OCI-LY3 (cell line): ENCODE data around the gene ERF.
A peak's percentile ranks its signal among the peaks of the same experiment; 100 is the strongest.

Source experiments
- H2AFZ ChIP-seq: fragments of 200-600, 300-600 bp; shearing (Covaris generic); 2 replicates; pipeline ENCODE4 v1.6.0; 2014; ENCODE audit warnings: antibody characterized with exemption, low read depth, low read length
- H3K27ac ChIP-seq: fragments of 200-600, 300-600 bp; sonication (generic); 2 replicates; pipeline ENCODE4 v1.5.1; 2014; ENCODE audit warnings: mild to moderate bottlenecking, low read length, moderate library complexity, mixed read lengths
- H3K27me3 ChIP-seq: fragments of 200-600, 300-600 bp; sonication (generic); 2 replicates; pipeline ENCODE4 v1.6.1; 2014; ENCODE audit warnings: low read depth, low read length, mixed read lengths
- H3K36me3 ChIP-seq: fragments of 200-600, 300-600 bp; sonication (generic); replicated peaks from 2 replicates; pipeline ENCODE3; 2014; ENCODE audit warnings: low read depth, low read length, mixed read lengths
- H3K4me1 ChIP-seq: fragments of 300-600, 200-600 bp; sonication (generic); 2 replicates; pipeline ENCODE4 v1.6.1; 2014; ENCODE audit warnings: low read length, mixed read lengths
- H3K4me2 ChIP-seq: fragments of 200-600, 300-600 bp; sonication (generic); 2 replicates; pipeline ENCODE4 v1.6.1; 2014; ENCODE audit warnings: low read length, mixed read lengths
- H3K4me3 ChIP-seq: fragments of 300-600, 200-600 bp; sonication (generic); 2 replicates; pipeline ENCODE4 v1.5.1; 2014; ENCODE audit warnings: antibody characterized with exemption, mild to moderate bottlenecking, low read length, moderate library complexity
- H3K79me2 ChIP-seq: fragments of 300-600, 200-600 bp; shearing (Covaris generic); 2 replicates; pipeline ENCODE4 v1.6.1; 2014; ENCODE audit warnings: mild to moderate bottlenecking, low read length, mixed read lengths
- H3K9ac ChIP-seq: fragments of 300-600, 200-600 bp; shearing (Covaris generic); 2 replicates; pipeline ENCODE4 v1.6.0; 2014; ENCODE audit warnings: mild to moderate bottlenecking, low read length, moderate library complexity
- H3K9me3 ChIP-seq: fragments of 200-600, 300-600 bp; shearing (Covaris generic); 2 replicates; pipeline ENCODE4 v1.6.1; 2014; ENCODE audit warnings: low read length, mixed read lengths; ENCODE audit not compliant: insufficient read depth
- H4K20me1 ChIP-seq: fragments of 200-600, 300-600 bp; sonication (generic); 2 replicates; pipeline ENCODE4 v1.6.1; 2016; ENCODE audit warnings: low read length, mixed read lengths; ENCODE audit not compliant: insufficient read depth
- EZH2phosphoT487 ChIP-seq: fragments of 200-600 bp; shearing (Covaris generic); IDR thresholded peaks from 2 replicates; pipeline ENCODE4 v1.6.1; 2018; ENCODE audit warnings: antibody characterized with exemption, mixed run types, low read depth
- TF ChIP-seq, protein P1 (sequence below): fragments of 200-600, 300-600 bp; sonication (generic); IDR thresholded peaks from 2 replicates; pipeline ENCODE4 v1.5.1; 2014; ENCODE audit warnings: antibody characterized with exemption, low read length, low read depth

The ERF gene

DNA sequence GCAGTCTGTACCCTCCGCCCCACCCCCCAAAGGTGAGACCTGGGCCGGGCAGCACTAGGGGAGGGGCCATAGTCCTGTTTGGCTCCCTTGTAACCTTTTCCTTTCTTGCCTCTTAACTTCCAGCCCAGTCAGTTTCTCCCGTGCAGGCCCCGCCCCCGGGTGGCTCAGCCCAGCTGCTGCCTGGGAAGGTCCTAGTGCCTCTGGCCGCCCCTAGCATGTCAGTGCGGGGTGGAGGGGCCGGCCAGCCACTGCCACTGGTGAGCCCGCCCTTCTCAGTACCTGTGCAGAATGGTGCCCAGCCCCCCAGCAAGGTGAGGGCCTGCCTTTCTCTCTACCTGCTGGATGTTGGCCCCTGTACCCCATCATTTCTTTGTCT is 36.5 kb upstream of the ERF start:
- Histone ChIP-seq H3K9me3 (no peaks in the 10 kb centered on the region), H3K27ac (no peak overlapping the region), H3K4me1 (peaks cover under 1% of the 10 kb centered on the region; the same call in 1 of the 2 replicates), H3K4me2 (no peak overlapping the region), H4K20me1 (no peaks in the 10 kb centered on the region), H3K27me3 (no peaks in the 10 kb centered on the region), H2AFZ (no peak overlapping the region), H3K79me2 (no peaks in the 10 kb centered on the region), H3K9ac (no peak overlapping the region), H3K4me3 (no peak overlapping the region), H3K36me3 (peaks cover 54% of the 10 kb centered on the region)
- no peak for TF ChIP-seq EZH2phosphoT487
- TF ChIP-seq, protein P1, sequence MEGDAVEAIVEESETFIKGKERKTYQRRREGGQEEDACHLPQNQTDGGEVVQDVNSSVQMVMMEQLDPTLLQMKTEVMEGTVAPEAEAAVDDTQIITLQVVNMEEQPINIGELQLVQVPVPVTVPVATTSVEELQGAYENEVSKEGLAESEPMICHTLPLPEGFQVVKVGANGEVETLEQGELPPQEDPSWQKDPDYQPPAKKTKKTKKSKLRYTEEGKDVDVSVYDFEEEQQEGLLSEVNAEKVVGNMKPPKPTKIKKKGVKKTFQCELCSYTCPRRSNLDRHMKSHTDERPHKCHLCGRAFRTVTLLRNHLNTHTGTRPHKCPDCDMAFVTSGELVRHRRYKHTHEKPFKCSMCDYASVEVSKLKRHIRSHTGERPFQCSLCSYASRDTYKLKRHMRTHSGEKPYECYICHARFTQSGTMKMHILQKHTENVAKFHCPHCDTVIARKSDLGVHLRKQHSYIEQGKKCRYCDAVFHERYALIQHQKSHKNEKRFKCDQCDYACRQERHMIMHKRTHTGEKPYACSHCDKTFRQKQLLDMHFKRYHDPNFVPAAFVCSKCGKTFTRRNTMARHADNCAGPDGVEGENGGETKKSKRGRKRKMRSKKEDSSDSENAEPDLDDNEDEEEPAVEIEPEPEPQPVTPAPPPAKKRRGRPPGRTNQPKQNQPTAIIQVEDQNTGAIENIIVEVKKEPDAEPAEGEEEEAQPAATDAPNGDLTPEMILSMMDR = no peak

DNA sequence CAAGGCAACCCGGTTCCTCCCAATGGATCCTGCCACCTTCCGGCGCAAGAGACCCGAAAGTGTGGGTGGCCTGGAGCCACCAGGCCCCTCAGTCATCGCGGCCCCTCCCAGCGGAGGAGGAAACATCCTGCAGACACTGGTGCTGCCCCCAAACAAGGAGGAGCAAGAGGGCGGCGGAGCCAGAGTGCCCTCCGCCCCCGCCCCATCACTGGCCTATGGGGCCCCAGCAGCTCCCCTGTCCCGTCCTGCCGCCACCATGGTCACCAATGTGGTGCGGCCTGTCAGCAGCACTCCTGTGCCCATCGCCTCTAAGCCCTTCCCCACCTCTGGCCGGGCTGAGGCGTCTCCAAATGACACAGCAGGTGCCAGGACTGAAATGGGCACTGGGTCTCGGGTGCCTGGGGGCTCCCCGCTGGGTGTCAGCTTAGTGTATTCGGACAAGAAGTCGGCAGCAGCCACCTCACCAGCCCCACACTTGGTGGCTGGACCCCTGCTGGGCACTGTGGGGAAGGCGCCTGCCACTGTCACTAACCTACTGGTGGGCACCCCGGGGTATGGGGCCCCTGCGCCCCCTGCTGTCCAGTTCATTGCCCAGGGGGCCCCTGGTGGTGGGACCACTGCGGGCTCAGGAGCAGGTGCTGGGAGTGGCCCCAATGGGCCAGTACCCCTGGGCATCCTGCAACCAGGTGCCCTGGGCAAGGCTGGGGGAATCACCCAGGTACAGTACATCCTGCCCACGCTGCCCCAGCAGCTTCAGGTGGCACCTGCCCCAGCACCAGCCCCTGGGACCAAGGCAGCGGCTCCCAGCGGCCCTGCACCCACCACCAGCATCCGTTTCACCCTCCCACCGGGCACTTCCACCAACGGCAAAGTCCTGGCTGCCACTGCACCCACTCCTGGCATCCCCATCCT is 35.9 kb upstream of the ERF start:
- H3K9ac ChIP-seq = no peak overlapping the region
- H2AFZ ChIP-seq = no peak overlapping the region
- peaks cover 49% of the 10 kb centered on the region for H3K36me3 ChIP-seq
- H3K4me1 ChIP-seq = peaks cover 7% of the 10 kb centered on the region
- no peaks in the 10 kb centered on the region for H3K27me3 ChIP-seq
- no peak overlapping the region for H3K4me3 ChIP-seq
- no peak for TF ChIP-seq EZH2phosphoT487
- TF ChIP-seq, protein P1 = peak; percentile 64
- H3K4me2 ChIP-seq = no peak overlapping the region
- peaks cover 6% of the 10 kb centered on the region for H3K79me2 ChIP-seq
- H3K27ac ChIP-seq = no peak overlapping the region
- H4K20me1 ChIP-seq = peaks cover 3% of the 10 kb centered on the region
- H3K9me3 ChIP-seq = no peaks in the 10 kb centered on the region

DNA sequence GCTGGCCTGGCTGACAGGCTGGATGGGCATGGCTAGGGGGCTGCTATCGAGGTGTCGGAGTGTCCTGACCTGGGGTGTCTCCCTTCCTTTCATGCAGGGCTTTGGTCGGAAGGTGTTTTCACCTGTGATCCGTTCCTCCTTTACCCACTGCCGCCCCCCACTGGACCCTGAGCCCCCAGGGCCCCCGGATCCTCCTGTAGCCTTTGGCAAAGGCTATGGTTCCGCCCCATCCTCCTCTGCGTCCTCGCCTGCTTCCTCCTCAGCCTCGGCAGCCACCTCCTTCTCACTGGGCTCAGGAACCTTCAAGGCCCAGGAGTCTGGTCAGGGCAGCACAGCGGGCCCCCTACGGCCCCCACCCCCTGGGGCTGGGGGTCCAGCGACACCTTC is 35.2 kb upstream of the ERF start:
- H3K36me3 ChIP-seq = peaks cover 47% of the 10 kb centered on the region
- peaks cover 10% of the 10 kb centered on the region for H4K20me1 ChIP-seq
- H3K4me3 ChIP-seq = no peak overlapping the region
- H3K27ac ChIP-seq = no peak overlapping the region
- no peaks in the 10 kb centered on the region for H3K27me3 ChIP-seq
- H3K9ac ChIP-seq = no peak overlapping the region
- TF ChIP-seq, protein P1 = no peak
- TF ChIP-seq EZH2phosphoT487 = no peak
- no peak overlapping the region for H3K4me2 ChIP-seq
- H2AFZ ChIP-seq = no peak overlapping the region
- no peaks in the 10 kb centered on the region for H3K9me3 ChIP-seq
- H3K79me2 ChIP-seq = peaks cover 12% of the 10 kb centered on the region
- peaks cover 13% of the 10 kb centered on the region for H3K4me1 ChIP-seq

DNA sequence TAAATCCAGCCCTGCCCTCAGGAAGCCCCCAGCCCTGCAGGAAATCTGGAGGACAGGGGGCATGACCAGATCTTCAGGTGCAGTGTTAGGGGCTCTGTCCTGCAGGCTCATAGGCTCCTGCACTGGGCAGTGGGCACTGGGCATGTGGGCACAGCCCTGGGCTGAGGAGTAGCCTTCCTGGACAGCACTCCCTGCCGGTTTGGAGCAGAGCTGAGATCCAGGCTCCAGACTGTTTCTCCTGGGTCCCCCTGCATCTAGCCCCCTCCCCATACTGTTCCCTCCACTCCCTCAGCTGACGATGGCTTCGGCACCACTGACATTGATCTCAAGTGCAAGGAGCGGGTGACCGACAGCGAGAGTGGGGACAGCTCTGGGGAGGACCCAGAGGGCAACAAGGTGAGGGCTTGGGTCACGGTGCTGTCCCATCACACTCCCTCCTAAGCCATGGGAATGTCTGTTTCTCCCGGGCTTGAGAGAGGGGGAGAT is 34.7 kb upstream of the ERF start:
- no peak overlapping the region for H3K9ac ChIP-seq
- no peak overlapping the region for H2AFZ ChIP-seq
- H3K27ac ChIP-seq = no peak overlapping the region
- no peak overlapping the region for H3K4me3 ChIP-seq
- peaks cover 18% of the 10 kb centered on the region for H3K4me1 ChIP-seq
- no peaks in the 10 kb centered on the region for H3K9me3 ChIP-seq
- H3K36me3 ChIP-seq = peaks cover 47% of the 10 kb centered on the region
- H3K27me3 ChIP-seq = no peaks in the 10 kb centered on the region
- TF ChIP-seq EZH2phosphoT487 = no peak
- TF ChIP-seq, protein P1 = no peak
- H3K4me2 ChIP-seq = no peak overlapping the region
- H3K79me2 ChIP-seq = peaks cover 17% of the 10 kb centered on the region
- peaks cover 15% of the 10 kb centered on the region for H4K20me1 ChIP-seq
